Measurements from ENCODE around the gene MAT2B.

The MAT2B gene

GRCh38 chr5:163497315-163497714 is 8.1 kb upstream of the MAT2B start:
- ChIA-PET POLR2A (interaction anchor here (2.4 kb wide), 1 partner anchor 36 kb away, joined by 11 read pairs; the partner anchor contains the start of genes HMMR and NUDCD2), CTCF (no interaction called here)
- TF ChIP-seq BHLHE40 (IDR thresholded peaks at IDR 0.05; ENCODE audit: borderline replicate concordance): no peak
- no peak for TF ChIP-seq ELF4 (IDR thresholded peaks at IDR 0.05)
- no peak for TF ChIP-seq SP1 (IDR thresholded peaks at IDR 0.05)
- TF ChIP-seq FOXM1 (IDR thresholded peaks at IDR 0.05; ENCODE audit: borderline replicate concordance): no peak
- TF ChIP-seq CTBP1 (IDR thresholded peaks at IDR 0.05; ENCODE audit: borderline replicate concordance): no peak
- no peak for TF ChIP-seq ARNT (IDR thresholded peaks at IDR 0.05)
- no peak for TF ChIP-seq FOXA1 (IDR thresholded peaks at IDR 0.05)
- no peak for TF ChIP-seq LEF1 (IDR thresholded peaks at IDR 0.05; ENCODE audit: borderline replicate concordance)
- TF ChIP-seq NFRKB (IDR thresholded peaks at IDR 0.05): no peak
- no peak for TF ChIP-seq HDGF (IDR thresholded peaks at IDR 0.05; ENCODE audit: borderline replicate concordance)

GRCh38 chr5:163498886-163499285 is 6.5 kb upstream of the MAT2B start:
- TF ChIP-seq L3MBTL2 (conservative IDR thresholded peaks at IDR 0.05): no peak
- ChIA-PET CTCF (no interaction called here), POLR2A (interaction anchor here (0.9 kb wide), 1 partner anchor 39 kb away, joined by 4 read pairs; the partner anchor contains the start of genes HMMR and NUDCD2)
- DNase-seq (ENCODE audit: extremely low spot score): no peak

More at GRCh38 chr5:163497315-163497714, 8.1 kb upstream of the MAT2B start:
- DNase-seq (ENCODE audit: extremely low spot score): no peak

GRCh38 chr5:163502521-163502920 is 2.9 kb upstream of the MAT2B start:
- DNase-seq (ENCODE audit: extremely low spot score): no peak
- TF ChIP-seq CTBP1 (IDR thresholded peaks at IDR 0.05; ENCODE audit: borderline replicate concordance): no peak
- no peak for TF ChIP-seq FOXA1 (IDR thresholded peaks at IDR 0.05)
- no peak for TF ChIP-seq ELF4 (IDR thresholded peaks at IDR 0.05)
- no peak for TF ChIP-seq LEF1 (IDR thresholded peaks at IDR 0.05; ENCODE audit: borderline replicate concordance)
- TF ChIP-seq HDGF (IDR thresholded peaks at IDR 0.05; ENCODE audit: borderline replicate concordance): no peak
- no peak for TF ChIP-seq FOXK2 (IDR thresholded peaks at IDR 0.05)
- TF ChIP-seq SUZ12 (IDR thresholded peaks at IDR 0.05): no peak
- TF ChIP-seq SP1 (IDR thresholded peaks at IDR 0.05): no peak
- no peak for TF ChIP-seq NFRKB (IDR thresholded peaks at IDR 0.05)
- TF ChIP-seq FOXM1 (IDR thresholded peaks at IDR 0.05; ENCODE audit: borderline replicate concordance): no peak
- CTCF ChIA-PET: interaction anchor here (0.9 kb wide), 1 partner anchor 48 kb away, joined by 3 read pairs; no protein-coding TSS in a partner anchor
- POLR2A ChIA-PET: interaction anchor here (1.0 to 5.1 kb wide), 4 partner anchors 13 to 65 kb away, joined by 5 to 77 read pairs (median 6); partner anchors contain the start of genes CCNG1, HMMR and NUDCD2

GRCh38 chr5:163503106-163504078 is 2.0 kb upstream of the MAT2B start:
- TF ChIP-seq L3MBTL2 (conservative IDR thresholded peaks at IDR 0.05) (peak; percentile 54), ELF4 (IDR thresholded peaks at IDR 0.05) (no peak), ARNT (IDR thresholded peaks at IDR 0.05) (peak; percentile 75; the same call in 1 of the 2 replicates), BHLHE40 (IDR thresholded peaks at IDR 0.05; ENCODE audit: borderline replicate concordance) (peak; percentile 44; the same call in 1 of the 2 replicates), PKNOX1 (IDR thresholded peaks at IDR 0.05) (peak; percentile 22; the same call in 1 of the 2 replicates), CTBP1 (IDR thresholded peaks at IDR 0.05; ENCODE audit: borderline replicate concordance) (0 out of 2 replicates have a peak, but pooled peaks have one; percentile 13)
- DNase-seq (ENCODE audit: extremely low spot score): peak; percentile 60
- POLR2A ChIA-PET: interaction anchor here (1.0 to 5.1 kb wide), 5 partner anchors 14 to 66 kb away, joined by 4 to 77 read pairs (median 5); partner anchors contain the start of genes CCNG1, HMMR and NUDCD2
- CTCF ChIA-PET: interaction anchor here (0.6 to 1.0 kb wide), 3 partner anchors 9 to 49 kb away, joined by 3 read pairs; no protein-coding TSS in a partner anchor

- ChIA-PET CTCF (interaction anchor here (0.6 to 1.0 kb wide), 2 partner anchors 10 to 26 kb away, joined by 3 read pairs; no protein-coding TSS in a partner anchor), POLR2A (interaction anchor here (1.0 to 5.1 kb wide), 6 partner anchors 9 to 66 kb away, joined by 4 to 77 read pairs (median 6); partner anchors contain the start of genes CCNG1, HMMR and NUDCD2)
- peak; percentile 9 for DNase-seq (ENCODE audit: extremely low spot score)
- TF ChIP-seq TARDBP (IDR thresholded peaks at IDR 0.05): no peak
- TF ChIP-seq PKNOX1 (IDR thresholded peaks at IDR 0.05): no peak
- no peak for TF ChIP-seq HDGF (IDR thresholded peaks at IDR 0.05; ENCODE audit: borderline replicate concordance)
- TF ChIP-seq L3MBTL2 (conservative IDR thresholded peaks at IDR 0.05): no peak
- no peak for TF ChIP-seq SP1 (IDR thresholded peaks at IDR 0.05)
- no peak for TF ChIP-seq LEF1 (IDR thresholded peaks at IDR 0.05; ENCODE audit: borderline replicate concordance)
- TF ChIP-seq ELF4 (IDR thresholded peaks at IDR 0.05): no peak
- TF ChIP-seq ARNT (IDR thresholded peaks at IDR 0.05): no peak
- TF ChIP-seq ZNF384 (IDR thresholded peaks at IDR 0.05): no peak
- TF ChIP-seq CTBP1 (IDR thresholded peaks at IDR 0.05; ENCODE audit: borderline replicate concordance): no peak
- TF ChIP-seq FOXK2 (IDR thresholded peaks at IDR 0.05): no peak
Observed at GRCh38 chr5:163504079-163504931, 1.1 kb upstream of the MAT2B start.

- ChIA-PET POLR2A (interaction anchor here (0.9 to 5.1 kb wide), 6 partner anchors 10 to 67 kb away, joined by 3 to 77 read pairs (median 6); partner anchors contain the start of genes CCNG1, HMMR and NUDCD2), CTCF (interaction anchor here (0.7 to 1.0 kb wide), 3 partner anchors 11 to 826 kb away, joined by 3 to 4 read pairs (median 3); no protein-coding TSS in a partner anchor)
- no peak for DNase-seq (ENCODE audit: extremely low spot score)
- TF ChIP-seq BHLHE40 (IDR thresholded peaks at IDR 0.05; ENCODE audit: borderline replicate concordance): no peak
- no peak for TF ChIP-seq TARDBP (IDR thresholded peaks at IDR 0.05)
- no peak for TF ChIP-seq SP1 (IDR thresholded peaks at IDR 0.05)
- no peak for TF ChIP-seq ZNF384 (IDR thresholded peaks at IDR 0.05)
Observed at GRCh38 chr5:163505049-163505367, 411 bp upstream of the MAT2B start.

Measured in HEK293T (cell line).